Bone marrow (tissue), 2 donors: ENCODE measurements around the gene MX1.

ENCODE experiments used
- DNase-seq, 2 donors: peaks; one replicate each; lab custom pipeline; 2025; lab: John Stamatoyannopoulos, UW

The MX1 gene

DNA sequence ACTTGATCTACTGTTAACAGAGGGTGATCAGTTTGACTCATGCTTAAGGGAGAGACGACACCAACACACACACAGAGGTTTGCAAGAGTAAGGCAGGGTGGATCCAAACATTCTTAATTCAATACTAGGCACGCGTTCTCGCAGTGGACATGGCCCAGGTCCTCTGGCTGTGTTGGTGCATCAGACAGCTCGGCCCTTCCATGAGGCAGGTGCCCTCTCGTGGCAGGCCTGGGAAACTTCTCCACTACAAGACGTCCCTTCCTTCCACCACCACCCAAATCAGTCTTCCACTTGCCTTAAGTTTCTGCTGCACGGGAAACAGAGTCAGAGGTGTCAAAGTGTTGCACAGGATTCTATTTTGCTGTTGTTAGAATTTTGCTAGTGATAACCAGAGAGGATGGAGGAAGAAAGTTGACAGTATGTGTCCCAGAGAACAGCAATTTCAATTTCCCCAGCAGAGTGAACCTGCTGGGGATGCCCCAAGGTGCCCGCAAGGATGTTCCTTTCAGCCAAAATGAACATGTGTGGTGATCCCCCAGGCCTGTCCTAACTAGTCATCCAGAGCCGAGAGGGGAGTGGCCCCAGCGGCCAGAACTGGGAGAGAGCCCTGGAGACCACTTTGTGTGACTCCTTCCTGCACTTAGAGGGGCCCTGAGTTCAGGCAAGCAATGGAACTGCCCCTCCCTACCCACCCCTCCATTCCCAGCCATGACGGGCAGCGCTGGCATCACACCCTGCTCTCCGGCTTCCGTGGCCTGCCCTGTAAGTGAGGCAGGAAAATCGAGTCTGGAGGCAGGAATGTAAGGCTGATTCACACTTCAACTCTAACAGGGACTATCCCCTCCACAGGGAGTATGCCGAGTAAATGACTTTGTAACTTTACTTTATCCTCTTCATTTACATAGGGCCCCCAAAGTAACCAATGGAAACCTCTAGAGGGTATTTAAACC is 34.8 kb downstream of the MX1 start:
- DNase-seq, result peak; percentile 5 to 18

DNA sequence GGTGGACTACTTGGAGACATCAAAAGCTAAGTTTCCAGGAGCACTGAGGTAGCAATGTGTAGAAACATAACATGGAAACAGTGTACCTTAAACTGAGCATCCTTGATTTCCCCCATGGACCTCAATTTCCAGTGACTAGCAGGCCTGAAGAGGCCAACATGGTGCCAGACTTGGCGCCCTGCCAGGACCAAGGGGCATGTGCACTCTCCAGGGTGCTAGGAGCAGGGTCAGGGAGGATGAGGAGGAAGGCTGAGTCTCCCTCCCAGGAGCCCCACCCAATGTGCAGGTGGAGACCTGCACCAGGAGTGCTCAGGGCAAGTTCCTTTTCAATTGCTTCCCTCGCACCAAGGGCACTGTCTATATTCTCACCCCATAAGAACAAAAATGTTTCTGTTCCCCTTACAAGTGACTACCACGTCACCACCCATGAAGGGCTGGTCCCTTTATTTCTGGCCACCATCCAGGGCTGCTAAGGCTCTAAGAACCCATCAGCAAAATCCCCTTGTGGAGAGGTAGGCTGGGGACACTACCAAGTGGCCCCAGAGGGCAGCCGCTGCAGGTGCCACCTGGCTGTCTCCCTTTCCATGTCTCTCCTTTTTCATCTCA is 39.2 kb downstream of the MX1 start:
- DNase-seq, result no peak

DNA sequence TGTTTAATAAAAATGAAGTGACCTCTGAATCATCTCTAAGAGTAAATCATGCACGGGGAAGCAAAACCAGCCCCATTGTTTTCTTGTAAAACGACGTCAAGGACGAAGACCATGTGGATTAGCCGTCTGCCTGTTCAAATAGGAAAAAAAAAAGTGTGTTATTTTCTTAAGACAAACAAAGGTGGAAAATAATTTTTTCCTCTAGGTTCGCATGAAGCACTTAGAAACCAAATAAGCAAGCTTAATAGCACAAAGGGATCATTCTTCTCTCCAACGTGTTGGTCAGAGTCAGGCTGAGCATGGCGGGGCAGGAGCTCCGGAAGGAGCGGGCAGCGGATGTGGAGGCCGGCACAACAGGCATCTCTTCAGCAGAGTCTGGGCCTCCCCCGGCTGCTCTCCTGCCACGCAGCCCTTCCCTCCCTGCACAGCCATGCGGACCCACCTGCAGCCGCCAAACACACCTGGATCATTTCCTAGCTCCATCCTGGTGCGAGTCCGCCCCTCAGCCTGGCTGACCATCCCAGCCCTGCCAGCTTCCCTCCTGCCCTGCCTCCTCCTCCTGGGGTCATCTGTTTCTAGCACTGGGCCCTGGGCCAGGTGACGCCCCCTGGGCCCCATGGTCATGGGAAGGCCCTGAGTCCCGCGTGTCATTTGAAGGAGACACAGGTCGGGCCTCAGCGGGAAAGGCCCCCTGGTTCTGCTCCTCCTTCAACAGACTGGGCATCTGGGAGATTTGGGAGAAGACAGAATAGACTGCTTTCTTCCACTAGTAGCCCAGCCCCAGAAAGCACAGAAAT is 40.2 kb downstream of the MX1 start:
- no peak for DNase-seq

- no peak for DNase-seq
Observed at GRCh38 chr21:41470054-41470453, 44.0 kb downstream of the MX1 start.

DNA sequence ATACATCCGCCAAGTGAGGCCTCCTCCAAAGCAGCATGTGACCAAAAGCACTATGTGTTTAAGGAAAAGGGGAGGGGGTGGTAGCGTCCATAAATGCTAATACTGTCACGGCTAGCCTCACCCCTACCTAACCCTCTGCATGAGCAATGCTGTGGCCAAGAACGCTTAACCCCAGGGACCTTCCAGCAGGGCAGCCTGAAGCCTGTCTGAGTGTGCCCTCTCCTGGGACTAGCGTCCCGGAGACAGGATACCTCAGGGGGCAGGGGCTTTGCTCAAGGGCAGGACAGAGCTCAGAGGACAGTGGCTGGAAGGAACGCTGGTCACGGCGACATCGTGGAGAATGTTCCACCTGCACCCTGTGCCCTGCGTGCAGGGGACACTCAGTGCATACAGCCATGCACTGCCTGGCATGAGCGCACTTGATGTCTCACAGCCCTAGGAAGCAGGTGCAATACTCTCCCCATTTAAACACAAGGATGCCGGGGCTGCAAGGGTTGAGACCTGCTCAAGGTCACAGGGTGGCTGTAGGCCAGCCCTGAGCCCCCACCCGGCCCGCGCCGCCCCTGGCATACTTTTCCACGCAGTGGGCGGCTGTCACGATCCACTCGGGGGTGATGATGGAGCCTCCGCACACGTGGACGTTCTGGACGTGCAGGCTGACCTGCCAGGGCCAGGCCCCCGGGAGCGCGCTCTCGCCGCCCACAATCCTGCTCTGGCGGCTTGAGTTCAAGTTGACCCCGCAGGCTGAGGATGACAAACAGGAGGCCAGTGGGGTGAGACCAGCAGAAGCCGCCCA is 46.9 kb downstream of the MX1 start:
- DNase-seq, result no peak

DNA sequence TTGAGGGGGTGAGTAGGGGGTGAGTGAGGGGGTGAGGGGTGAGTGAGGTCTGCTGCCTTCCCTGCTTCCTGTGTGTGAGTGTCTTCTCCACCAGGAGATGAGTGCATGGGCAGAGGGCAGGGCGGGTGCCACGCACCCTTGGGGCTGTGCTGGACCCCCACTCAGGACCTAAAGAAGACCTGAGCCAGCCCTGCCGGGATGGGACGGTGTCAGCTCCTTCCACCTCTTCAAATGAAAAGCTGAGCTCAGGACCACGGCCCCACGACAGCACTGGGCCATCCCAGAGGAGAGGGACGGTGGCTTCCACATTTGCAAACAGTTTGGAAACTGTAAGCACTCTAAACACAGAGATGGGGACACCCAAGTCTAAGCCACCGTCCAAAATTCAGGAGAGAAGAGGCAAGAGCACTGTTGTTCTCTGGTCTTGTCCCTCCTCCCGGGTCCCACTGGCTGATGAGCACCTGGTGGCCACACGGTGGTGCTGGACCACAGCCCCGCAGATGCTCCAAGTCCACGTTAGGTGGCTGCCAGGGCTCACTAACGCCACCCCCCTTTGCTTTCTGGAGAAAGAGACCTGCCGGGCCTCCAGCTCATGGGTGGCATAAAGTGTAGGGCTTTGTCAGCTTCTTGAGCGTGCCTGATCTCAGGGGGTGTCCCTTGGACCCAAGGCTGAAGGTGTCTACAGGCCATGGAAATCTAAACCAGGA is 49.8 kb downstream of the MX1 start:
- DNase-seq, result no peak

- no peak for DNase-seq
Observed at GRCh38 chr21:41477641-41478318, 51.7 kb downstream of the MX1 start.

DNA sequence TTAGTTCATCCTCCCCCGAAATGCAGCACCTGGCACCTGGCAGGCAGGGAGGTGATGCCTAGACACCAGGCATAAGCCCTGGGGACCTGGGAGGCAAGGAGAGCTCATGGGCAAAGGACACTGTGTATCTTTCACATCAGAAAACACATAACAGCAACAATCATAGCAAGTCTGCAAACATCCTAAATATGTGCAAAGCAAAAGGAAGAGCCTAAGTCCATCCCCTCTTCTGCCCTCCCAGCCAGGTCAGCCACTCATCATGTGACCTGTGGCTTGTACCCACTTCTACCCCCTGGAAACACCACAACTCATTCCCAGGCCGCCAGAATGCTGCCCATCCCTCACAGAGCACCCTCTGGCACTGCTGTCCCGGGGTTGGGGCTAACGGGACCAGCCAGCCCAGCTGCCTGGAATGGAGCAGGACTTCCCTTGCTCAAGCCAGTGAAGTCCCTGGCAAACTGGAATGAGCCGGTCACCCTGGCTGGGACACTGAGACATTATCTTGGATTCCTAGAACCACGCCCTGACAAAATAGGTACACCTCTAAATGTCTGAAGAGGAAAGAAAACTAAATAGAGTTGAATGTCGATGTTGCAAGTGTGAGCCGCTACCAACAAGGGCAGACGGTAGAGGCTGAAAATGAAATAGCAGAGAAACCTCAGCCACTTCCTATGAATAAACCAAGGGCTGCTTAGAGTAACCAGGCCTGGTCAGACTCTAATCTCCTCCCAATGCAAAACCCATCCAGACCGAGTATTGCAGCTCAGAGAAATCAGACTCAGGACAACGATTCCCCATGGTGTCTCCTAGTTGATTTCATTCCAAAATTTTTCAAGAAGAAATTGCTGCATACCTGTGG is 52.5 kb downstream of the MX1 start:
- DNase-seq, result no peak

- no peak for DNase-seq
Observed at GRCh38 chr21:41479686-41480085, 53.6 kb downstream of the MX1 start.

DNA sequence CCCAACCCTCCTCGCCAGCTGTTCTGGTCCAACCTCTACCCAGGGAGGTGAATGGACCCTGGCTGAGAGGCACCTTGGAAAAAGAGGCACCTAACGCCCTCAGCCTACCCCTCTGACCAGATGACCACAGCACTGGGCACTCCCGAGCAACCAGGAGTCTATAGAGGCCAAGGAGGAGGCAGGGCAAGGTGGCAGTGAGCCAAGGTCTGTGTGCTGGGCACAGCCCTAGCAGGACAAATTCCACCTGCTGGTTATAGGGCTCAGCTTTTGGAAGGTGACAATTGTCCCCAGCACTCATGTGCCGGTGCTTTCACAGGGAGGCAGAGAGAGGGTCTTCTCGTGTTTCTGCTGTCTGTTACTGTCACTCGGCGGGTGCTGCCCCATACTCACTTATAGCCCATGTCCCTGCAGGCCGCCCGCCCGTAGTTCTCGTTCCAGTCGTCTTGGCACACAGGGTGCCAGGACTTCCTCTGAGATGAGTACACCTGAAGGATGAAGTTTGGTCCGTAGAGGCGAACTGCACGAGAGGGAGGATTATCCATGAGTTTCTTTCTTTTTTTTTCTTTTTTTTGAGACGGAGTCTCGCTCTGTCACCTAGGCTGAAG is 54.1 kb downstream of the MX1 start:
- no peak for DNase-seq

- DNase-seq, result no peak
Observed at GRCh38 chr21:41481191-41481590, 55.2 kb downstream of the MX1 start.

DNA sequence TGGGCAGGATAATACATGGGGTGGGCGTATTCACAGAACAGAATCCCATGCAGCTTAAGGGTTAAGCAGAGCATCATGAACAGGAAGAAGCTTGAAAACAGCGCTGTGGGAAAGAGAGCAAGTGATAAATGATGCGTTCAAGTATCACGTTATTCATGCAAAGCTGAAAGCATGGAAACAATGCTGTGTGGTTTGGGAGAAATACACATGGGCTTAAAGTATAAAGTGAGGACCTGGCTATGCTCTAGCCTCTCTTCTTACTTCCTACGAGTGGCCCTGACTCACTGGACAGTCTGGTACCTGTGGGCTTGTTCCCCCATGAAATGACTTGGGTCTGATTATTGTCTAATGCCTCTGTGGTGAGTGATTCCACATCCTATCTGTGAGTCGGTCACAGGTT is 56.3 kb downstream of the MX1 start:
- no peak for DNase-seq

DNA sequence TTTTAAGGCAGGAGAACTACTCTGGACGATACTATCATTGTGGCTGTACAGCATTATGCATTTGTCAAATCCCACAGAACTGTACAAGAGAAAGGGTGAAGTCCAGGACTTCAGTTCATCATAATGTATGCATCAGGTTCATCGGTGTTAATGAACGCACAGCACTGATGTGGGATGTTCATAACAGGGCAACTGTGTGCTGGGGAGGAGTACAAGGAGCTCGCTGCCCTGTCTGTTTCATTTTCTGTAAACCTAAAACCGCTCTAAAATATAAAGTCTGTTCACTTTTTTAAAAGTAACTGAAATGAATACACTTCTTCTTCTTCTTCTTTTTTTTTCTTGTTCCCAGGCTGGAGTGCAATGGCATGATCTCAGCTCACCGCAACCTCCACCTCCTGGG is 56.9 kb downstream of the MX1 start:
- no peak for DNase-seq

GRCh38 chr21:41483415-41483814 is 57.4 kb downstream of the MX1 start:
- DNase-seq, result no peak

- DNase-seq, result no peak
Observed at GRCh38 chr21:41483973-41484372, 57.9 kb downstream of the MX1 start.

- DNase-seq, result no peak
Observed at GRCh38 chr21:41487082-41487481, 61.0 kb downstream of the MX1 start.

- no peak for DNase-seq
Observed at GRCh38 chr21:41488080-41488479, 62.0 kb downstream of the MX1 start.

- DNase-seq, result no peak
Observed at GRCh38 chr21:41489329-41489728, 63.3 kb downstream of the MX1 start.

- no peak for DNase-seq
Observed at GRCh38 chr21:41490330-41490729, 64.3 kb downstream of the MX1 start.
